Activated CD8-positive, alpha-beta memory T cell treated with anti-CD3 and anti-CD28 coated beads, Interleukin-2, amount 50 U/mL, for 4 hours (primary cell): ENCODE measurements around the gene ADGRD1.
"Not testable (repeated sequence)": the region's sequence is repeated elsewhere in the genome, so short reads cannot be mapped to it uniquely, and the experiment has no call there.

Experiments used
- DNase-seq: peaks from one replicate; pipeline ENCODE4 v3.0.0-alpha.2; 2020

The ADGRD1 gene

GRCh38 chr12:130988751-130989150 lies 35.0 kb downstream of the ADGRD1 start:
- no peak for DNase-seq

DNA sequence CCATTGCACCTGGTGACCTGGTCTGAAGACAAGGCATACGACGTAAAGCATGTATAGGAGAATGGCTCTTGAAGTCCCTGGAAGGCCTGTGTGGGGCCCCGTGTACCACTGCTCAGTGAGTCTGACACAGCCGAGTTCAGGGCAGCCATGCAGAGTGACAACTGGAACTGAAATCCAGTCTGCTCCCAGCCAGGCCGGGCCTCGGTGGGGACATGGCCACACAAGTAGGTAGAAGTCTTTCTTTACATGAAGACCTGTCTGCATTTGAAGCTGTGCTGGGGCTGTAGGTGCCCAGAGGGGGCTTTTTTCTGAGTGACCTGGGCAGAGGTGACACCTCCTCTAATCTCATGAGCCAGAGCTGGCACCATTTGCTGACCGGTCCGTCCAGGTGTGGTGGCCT lies 35.7 kb downstream of the ADGRD1 start:
- no peak for DNase-seq

GRCh38 chr12:130990034-130990433 lies 36.3 kb downstream of the ADGRD1 start:
- DNase-seq = no peak

DNA sequence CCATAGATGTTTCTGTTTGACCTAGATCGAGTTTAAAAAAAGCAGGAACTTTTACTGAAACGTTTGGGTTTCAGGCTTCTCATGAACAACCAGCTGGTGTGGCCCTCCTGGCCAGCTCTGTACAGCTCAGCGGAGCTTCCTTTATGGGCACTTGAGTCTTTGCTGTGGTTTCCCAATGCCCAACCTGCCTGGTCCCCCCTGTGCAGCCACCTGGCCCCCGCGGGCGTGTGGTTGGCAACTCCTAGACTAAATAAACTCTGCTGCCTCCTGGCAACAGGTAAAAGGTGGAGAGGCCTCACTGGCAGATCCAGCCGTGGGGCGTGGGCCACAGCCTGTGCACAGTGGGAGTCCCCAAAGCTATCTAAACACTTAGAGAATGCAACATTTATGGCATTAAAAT lies 38.7 kb downstream of the ADGRD1 start:
- no peak for DNase-seq

DNA sequence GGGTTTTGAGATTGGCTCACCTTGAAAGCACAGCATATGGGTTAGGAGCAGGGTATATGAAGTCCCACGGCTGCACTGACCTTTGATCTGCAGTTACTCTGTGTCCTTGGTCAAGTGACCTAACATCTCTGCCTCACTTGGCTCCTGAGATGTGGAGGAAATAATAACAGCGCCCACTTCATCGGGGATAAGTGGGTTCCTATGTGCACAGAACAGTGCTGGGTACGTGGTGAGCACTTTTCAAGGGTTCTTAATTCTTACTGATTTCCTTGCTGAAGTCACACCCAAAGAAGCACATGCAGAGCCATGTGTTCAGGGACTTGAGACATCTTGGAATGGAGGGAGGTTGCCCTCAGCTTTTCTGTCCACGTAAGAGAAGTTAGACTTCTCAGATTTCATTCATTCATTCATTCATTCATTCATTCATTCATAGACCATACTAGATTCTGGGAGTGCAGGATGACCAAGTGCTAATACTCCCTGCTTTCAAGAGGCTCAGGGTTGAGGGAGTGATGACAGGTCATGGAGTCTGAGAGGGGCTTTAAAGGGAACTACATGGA lies 39.4 kb downstream of the ADGRD1 start:
- no peak for DNase-seq

GRCh38 chr12:130993759-130994670 lies 40.3 kb downstream of the ADGRD1 start:
- no peak for DNase-seq

DNA sequence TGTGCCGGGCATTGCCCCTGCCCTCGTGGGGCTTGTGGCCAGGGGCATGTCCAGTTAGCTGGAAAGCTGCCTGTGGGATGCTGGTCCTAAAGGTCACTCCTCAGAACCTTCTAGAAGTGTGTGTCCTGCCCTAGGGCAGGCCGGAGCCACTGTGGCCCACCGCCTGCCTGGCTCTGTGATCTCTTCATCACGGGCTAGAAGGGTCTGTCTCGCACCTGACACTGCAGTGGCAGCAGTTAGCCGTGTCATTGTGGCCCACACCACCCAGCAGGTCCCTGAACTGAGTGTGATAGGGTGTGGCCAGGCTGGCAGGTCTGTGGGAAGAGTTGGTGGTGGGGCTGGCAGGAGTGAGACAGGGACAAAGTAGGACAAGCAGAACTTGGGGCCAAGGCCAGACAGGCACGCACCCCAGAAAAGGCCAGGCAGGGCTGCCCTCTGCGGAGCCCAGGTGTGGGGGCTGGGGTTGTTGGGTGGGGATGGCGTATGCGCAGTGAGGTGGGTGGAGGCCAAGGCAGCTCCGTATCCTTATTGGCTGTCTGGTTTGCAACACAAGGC lies 41.2 kb downstream of the ADGRD1 start:
- DNase-seq = no peak

DNA sequence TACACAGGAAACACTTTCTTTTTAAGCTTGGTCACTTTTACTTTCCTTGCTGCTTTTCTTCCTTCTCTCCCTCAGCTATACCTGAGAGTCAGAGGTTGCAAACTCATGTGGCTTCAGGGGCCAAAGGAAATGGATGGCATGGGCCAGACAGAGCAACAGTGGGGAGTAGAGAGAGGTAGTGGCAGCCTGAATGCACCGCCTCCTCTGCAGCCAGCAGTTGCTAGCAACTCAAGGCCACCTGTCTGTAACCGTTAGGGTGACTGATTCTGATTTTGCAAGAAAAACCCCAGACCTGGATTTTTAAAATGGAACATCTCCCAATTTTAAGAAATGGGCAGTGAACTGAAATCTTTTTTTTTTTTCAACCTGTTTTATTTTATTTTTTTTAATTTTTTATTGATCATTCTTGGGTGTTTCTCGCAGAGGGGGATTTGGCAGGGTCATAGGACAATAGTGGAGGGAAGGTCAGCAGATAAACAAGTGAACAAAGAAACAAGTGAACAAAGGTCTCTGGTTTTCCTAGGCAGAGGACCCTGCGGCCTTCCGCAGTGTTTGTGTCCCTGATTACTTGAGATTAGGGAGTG lies 41.8 kb downstream of the ADGRD1 start:
- not testable (repeated sequence) for DNase-seq

- DNase-seq = no peak
Observed at GRCh38 chr12:130998136-130998535, 44.4 kb downstream of the ADGRD1 start.

- no peak for DNase-seq
Observed at GRCh38 chr12:131000000-131000486, 46.3 kb downstream of the ADGRD1 start.

DNA sequence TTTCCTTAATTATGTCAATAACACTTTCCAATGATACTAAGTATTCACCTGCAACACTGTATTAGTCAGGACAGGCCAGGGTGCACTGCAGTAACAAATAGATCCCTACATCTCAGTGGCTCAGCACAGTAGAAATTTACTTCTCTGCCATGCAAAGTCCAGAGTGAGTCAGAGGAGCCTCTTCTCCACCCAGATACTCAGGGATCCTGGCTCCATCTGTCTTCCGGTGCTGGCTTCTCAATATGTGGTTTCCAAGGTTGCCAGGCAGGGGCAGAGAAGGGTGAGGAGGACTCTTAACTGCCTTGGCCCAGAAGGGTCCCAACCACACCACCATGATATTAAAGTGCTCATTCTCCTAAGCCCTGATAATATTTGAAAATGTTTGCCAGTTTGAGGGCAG lies 47.8 kb downstream of the ADGRD1 start:
- DNase-seq = no peak

DNA sequence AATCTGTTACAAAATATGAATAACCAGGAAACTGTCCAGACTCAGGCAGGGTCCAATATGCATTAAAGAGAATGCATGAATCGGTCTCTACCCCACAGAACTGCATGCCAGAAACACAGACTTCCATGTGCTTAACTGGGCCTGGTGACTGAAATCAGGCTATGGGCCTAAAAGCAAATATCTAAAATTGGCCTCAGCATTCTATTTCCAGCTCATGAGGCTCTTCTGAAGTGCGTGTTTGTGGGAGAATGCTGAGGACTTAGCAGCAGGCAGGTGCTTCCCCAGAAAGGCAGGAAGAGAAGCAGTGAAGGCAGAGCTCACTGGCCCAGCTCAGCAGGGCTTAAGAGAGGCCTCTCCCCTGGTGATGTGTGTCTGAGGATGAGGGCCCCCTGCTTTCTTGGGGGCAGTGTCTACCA lies 48.5 kb downstream of the ADGRD1 start:
- DNase-seq = no peak

DNA sequence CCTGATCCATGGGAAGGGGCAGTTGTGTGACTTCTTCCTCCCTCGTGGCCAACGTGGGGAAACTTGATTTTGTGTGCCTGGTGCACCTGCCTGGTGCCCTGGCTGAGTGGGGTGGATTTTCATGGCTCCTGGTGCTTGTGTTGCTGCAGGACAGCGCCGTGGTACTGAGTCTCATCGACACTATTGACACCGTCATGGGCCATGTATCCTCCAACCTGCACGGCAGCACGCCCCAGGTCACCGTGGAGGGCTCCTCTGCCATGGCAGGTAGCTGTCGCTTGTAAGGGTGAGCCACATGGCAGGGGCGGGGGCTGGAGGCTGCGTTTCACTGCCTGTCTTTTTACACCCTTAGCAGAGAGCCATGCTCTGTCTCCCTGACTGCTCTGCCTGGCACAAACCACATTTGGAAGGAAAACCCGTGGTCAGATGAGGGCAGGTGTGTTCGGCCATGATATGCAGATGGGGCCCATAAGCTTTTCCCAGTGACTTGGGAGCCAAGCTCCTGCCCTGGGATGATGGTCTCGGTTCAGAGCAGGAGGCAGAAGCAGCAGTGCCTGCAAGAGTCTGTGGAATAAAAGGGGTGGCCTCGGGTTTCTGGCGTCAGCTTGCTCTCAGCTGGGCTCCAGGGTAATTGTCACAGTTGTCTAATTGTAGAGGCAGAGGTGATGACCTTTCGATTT lies 49.5 kb downstream of the ADGRD1 start:
- DNase-seq = no peak

- no peak for DNase-seq
Observed at GRCh38 chr12:131003716-131004045, 50.0 kb downstream of the ADGRD1 start.

DNA sequence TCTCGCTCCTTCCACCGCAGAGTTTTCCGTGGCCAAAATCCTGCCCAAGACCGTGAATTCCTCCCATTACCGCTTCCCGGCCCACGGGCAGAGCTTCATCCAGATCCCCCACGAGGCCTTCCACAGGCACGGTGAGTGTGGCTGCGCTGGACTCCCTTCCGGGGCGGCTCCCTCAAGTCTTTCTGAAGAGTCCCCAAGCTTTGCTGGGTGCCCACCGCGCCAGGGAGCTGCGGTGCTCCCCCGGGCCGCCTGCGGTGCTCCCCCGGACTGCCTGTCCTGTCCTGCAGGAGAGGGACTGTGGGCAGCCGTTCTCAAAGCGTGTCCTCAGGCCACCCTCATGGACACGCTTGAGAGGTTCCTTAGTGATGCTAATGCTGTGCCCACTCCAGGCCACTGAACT lies 50.5 kb downstream of the ADGRD1 start:
- DNase-seq = no peak

DNA sequence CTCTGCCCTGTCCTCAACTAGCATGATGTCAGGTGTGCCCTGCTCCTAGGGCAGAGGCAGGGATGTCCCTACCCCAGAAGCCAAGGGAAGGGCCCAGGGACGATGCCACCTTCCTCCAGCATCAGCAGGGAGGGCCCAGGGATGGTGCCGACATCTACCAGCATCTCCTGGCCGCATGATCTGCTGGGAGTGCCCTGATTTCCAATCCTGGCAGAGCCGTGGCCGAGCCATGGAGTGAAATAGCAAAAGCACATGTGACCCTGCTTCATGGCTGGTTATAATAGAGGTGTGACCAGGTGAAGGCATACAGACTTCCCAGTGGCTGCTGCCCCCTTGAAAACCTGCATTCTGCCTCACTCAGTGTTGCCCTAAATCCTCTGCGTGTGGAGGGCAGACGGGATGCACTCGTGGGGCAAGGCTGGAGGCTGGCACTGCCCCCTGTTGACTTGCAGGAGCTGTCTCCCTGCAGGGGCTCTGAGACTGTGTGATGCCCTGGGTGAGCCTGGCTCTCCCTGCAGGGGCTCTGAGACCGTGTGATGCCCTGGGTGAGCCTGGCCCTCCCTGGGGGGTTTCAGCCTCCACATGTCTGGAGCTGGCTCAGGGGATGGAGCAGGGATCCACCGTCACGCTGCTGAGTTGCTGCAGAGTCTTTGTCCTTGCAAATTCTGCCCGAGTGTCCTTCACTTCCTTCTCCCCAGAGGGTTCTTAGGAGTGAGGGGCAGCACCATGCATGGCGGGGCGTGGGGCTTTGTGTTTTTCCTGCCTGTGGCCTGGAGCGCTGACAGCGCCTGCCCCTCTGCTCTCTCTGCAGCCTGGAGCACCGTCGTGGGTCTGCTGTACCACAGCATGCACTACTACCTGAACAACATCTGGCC lies 51.7 kb downstream of the ADGRD1 start:
- no peak for DNase-seq

DNA sequence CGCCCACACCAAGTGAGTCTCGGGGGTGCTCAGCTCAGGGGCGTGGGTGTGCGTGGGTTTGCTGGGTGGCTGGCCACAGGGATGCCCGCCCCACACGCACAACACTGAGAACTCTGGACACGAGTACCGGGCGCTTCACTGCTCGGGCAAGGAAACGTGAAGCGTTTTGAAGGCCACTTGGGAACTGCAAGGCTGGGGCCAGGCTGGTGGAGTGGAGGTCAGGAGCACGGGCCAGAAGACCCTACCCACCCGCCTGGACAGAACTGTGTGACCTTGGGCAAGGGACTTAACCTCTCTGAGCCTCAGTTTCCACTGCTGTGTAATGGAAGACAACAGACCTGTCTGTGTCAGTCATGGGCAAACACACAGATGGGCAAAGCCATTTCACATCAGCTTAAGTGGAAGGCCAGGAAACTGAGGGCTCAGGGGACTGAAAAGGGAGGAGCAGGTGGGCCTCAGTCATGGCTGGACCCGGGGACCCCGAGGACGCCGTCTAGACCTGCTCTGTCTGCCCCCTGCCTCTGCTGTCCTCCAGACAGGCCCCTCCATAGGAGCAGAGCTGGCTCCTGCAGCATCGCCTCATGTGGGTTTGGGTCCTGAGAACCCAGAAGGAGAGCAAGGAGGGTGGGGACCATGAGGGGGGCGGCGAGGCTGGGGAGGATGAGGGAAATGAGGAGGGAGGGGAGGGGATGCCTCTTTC lies 52.5 kb downstream of the ADGRD1 start:
- no peak for DNase-seq

DNA sequence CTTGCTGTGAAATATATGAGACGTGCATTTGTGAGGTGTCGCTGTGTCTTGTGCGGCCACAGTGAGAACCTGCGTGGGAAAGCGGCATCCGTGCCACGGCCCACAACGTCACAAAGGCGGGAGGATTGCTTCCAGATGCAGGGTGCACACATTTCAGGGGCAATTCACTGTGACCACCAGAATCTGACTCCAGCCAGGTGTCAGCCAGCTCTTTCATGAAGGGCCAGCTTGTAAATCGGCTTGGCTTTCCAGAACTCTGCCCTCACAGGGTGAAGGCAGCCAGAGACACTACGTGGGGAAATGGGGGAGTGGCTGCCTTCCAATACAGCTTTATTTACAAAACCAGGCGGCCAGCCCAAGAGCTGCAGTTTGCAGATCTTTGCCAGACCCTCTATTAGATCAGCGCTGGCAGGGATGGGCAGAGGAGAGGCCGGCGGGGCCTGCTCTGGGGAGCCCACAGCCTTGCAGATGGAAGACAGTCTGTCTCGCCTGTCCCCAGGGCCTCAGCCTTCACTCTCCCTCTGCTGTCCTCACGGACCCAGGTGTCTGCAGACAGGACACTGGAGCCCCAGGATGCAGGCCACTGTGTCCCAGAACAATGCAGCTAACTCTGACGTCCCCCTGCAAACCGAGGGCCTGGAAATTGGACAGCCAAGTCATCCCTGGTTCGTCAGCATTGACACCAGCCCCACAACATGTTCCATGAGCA lies 53.5 kb downstream of the ADGRD1 start:
- no peak for DNase-seq

DNA sequence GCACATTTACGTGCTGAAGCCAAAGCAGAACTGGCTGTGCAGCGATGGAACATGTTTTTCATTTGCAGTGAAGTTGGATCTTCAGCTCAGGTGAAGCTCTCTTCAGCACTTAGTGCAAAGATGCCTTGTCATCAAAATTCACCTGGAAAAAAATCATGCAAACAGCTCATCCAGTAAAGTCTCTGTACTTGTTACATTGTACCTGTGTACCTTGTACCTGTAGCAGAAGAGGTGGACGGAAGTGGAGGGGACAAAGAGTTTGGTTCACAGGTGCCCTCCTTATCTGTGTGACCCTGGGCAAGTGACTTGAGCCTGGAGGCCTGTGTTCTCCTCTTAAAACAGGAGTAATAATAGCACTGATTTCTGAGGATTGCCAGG lies 54.0 kb downstream of the ADGRD1 start:
- DNase-seq = no peak

DNA sequence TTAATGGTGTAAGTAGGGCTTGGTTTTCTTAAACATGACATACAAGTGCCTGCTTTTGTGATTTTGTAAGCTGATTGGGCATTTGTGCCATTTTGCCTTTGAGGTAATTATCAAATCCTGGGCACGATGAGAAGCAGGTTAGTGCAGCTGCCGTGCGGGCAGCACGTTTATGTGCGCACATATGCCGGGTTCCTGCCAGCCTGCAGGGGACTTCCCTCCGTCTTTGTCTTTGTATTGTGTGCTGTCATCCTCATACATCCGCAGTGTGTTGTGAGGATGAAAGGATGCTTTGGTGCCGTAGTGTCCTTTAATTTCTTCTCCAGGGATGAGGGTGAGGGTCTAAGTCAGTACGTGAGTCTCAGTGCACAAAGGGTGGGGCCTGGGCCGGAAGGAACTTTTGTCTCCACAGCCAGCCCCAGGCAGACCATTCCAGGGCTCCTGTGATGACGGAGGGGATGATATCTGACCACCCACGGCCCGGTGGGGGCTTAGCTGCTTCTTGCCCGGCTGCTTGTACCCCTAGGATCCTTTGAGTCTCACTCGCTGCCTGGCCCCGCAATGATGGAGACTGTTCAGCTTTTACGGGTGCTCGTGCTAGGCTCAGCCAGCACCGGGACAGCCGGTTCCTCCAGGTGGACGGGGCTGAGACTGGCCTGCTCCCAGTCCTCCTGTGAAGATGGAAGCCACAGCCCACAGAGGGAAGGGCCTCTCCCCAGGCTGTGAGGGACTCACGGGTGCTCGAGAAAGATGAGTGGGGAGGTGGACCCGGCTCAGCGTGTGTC lies 54.6 kb downstream of the ADGRD1 start:
- DNase-seq = no peak
